NCI-H2081 (cell line): ENCODE measurements around the gene CHD3.

Experiments
- DNase-seq, 2 experiments: peaks; one replicate each; lab custom pipeline; 2025; lab: John Stamatoyannopoulos, UW

CHD3 gene

DNA sequence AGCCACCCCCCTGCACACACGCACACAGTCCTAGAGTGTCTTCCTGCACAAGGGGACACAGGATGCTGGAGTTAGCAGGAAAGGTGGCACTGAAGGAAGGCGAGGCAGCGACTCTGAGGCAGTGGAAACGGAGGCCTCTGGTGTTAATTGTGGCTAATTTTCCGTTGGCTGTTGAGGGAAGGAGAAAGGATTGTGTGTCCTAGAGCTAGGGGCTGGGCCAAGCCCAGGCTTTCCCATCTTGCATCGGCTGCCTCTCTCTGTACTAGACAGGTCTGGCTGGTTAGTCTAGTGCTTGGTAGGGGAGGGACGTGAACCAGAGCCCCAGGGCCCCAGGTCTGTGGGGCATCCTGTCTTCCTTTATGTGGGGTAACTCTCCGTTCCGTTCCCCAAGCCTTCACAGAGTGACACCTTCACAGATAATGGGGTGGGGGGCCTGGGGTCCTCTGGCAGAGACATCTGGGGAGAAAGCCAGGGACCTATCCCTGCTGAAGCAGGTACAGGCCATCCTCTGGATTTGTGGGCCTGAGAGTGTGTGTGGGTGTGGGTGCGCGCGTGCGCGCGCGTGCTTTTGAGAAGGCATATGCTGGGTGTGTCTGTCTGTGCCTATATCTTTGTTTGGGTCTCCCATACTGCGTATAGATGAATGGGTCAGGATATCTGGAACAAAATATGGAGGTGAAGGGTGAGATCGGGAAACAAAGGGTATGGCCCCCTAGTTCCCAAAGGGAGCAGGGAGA, at the start of gene CHD3:
CHD3 (plus strand) TSS at position 606 of the 737 bp plus-strand sequence. CDS start 212 bp downstream, outside the sequence.
- peak in 1 of 2 experiments; percentile 49 for DNase-seq

DNA sequence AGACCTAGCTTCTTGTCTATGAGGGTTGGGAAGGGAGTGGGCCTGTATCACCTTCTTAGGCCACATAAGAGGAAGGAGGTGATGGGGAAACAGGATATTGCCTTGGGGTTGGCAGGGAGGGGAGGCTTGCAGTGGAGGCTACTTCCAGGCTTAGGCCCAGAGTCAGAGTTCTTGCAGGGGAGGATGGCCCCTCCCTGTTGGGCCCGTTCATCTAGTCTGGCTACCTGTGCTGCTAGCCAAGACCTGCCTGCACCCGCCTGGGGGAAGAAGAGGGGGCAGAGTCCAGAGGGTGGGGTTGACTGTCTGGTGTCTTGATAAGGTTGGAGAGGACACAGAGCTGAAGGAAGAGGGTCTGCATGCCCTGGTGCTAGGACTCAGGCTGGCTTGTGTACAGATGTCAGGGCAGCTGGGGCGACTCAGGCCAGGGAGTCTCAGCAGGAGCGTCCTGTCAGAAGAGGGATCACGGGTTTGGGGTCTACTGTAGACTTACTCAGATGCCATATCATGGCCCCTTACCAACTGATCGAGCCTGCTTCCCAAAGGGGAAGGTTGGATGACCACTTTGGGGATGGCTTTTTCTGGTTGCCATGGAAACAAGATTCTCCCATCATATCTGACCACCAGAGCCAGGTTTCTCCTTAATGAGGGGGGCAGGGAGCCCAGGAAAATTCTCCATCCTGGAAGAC, 49.3 kb upstream of the CHD3 start:
- DNase-seq = no peak

DNA sequence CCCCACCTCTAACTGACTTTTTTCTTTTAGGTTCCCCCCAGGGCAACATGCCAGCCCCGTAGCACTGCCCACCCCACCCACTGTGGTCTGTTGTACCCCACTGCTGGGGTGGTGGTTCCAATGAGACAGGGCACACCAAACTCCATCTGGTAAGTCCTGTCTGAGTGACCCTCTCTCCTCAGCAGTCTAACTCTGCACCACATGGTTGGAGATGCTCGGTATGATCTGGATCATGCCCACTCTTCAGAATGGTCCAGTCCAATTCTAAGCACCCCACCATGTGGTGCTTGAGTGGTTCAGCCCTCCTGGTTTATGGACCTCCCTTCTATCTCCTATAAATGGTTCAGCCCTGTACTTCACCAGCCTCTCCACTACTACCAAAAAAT, 48.7 kb upstream of the CHD3 start:
- DNase-seq = no peak

DNA sequence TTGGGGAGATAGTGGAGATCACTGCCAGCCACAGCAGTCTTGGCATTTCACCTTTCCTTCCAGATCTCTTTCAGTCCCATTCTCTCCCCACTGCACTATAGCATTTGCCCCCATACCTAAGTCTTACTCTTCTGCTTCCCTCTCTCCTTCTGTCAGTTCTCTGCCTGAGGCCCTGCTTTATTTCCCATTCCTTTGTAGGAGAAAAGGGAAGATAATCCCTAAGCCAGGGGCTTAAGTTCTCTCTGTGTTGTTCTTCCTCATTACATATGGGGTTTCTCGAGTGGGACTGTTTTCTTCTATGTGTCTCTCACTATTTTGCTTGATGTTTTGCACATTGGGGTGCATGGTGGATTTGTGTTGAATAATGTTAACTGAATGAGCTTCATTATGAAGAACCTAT, 48.1 kb upstream of the CHD3 start:
- DNase-seq = no peak

DNA sequence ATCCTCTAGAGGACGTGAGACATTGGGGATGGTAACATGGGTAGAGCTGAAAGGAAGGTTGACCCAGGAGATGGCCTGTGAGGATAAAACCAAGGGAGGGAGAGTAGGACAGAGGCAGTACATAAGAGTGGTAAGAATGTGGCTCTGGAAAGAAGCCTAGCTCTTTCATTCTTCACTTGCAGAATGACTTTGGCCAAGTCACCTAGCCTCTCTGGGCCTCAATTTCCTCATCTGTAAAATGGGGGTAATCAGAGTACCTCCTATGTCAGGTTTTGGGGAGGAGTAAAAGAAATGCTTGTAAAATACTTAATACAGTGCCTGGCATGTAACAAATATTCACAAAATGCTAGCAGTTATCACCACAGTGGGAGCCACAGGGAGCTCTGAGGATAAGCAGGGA, 47.7 kb upstream of the CHD3 start:
- DNase-seq = no peak

DNA sequence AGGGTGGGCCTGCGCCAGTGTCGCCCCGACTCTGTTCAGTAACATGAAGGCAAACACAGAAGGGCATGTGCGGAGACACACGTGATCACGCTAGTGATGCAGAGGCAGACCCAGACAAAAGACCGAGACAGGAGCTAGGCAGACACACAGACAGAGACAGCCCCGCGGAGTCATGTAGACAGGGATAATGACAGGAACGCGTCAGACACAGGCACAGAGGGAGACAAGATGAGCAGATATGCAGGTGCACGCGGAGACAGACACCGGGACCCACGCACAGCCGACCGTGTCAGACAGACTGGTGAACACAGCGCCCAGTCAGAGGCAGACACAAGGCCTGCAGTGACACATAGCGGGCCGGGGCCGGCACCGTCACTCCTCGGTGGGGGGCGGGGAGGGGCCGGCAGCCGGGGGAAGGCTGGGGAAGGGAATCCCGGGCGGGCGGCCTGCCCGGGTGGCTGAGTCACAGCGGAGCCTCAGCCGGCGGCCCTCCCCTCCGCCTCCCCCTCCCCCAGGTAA, 47.1 kb upstream of the CHD3 start:
- DNase-seq = peak; percentile 59 to 64

DNA sequence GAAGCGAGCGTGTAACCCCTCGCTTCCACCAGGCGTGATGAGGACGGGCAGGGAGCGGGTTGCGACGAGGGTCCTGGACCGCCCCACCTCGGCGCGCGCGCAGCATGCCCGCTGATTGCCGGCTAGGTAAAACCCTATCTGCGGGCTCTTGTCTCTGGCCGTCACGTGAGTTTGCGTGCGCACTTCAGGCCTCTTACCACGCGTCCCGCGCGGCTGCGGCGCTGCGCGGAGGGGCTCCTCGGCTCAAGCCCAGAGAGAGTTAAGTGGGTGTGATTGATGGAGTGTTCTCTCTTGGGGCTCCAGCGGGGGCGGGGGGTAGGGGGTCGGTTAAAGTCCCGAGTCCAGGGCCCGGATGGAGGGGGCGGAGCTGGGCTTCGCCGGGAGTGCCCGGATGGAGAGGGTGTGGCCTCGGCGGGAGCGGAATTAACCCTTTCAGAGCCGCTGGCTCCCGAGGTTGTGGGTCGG, 46.6 kb upstream of the CHD3 start:
- DNase-seq = peak; percentile 82 to 84

DNA sequence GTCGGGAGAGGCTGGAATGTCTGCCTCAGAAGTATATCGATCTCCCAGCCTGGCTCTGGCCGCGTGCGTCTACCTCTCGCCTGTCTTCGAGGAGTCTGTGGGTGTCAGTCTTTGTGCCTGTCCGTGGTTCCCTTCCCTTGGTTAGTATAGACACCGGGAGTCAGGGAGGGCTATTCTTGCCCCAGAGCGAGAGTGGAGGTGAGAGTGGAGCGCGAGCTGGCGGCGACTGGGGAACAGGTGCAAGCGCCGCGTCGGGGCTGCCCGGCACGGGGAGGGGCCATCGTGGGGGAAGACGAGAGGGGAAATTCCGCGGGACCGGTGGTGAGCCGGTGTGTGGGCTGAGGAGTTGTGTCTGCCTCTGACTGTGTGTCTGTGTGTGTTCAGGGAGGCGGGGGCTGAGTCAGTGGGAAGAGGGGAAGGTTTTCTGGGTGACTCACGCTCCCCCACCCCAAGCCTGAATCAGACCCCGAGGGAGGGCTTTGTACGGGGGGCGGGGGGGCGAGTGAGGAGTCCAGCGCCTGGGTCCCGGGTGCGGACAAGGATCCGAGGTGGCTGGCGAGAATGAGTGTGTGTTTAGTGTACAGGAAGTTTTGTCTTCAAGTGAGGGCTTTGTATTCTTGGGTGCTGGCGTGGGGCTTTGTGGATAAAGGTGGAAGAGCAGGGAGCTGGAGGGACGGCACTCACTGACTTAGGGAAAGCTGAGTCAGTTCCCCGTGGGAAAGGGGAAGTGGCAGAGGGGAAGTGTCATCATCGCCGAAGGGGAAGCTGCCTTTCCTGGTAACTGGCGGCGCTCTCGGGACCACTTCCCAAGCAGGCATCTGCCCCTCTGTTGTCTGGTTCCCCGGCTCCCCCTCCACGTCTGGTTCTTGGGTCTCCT, 46.0 kb upstream of the CHD3 start:
- peak in 1 of 2 experiments; percentile 57 for DNase-seq

DNA sequence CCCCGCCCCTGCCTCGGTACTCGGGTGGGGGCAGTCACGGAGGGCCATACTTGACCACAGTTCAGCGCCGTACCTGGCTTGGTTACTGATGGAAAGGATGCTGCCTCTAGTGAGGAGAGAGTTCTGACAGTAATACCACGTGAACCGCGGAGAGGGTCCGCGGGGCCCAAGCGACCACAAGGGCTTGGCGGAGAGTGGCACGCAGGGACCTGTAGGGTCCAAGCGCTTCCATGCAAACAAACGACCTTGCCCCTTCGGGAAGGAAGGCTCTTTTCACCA, 45.4 kb upstream of the CHD3 start:
- DNase-seq = no peak

DNA sequence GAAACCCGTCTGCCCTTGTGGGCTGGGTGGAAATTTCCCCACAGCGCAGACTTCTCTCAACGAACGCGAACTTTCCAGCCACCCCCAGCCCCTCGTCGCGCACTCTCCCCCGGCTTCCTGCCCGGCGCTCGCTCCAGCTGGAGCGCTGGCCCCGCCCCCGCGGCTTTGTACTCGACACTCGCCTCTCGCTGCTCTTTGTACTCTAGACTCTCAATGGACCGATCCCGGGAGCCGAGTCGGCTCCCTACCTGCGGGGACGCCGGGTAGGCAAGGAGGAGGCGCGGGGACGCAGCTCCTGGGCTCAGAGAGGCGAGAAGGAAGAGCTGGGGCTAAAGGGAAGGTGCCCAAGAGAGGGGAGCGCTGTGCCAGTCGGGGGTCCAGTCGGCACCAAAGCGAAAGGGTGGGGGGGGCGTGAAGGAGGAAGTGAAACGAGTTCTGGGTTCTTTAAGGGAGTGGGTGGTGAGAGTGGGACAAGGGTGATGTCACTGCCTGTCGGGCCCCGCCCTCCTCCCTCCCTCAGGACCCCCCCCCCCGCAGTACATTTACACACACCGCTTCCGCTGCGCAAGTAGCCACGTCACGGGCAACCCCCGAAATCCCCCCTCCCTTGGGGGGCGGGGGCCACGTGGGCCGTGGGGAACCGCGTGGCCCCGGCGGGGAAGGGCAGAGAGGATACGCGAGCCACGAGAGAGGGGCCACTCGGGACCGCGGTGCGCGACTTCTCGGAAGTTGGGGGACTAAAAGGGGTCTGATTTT, 44.9 kb upstream of the CHD3 start:
- DNase-seq = peak; percentile 69 to 73

DNA sequence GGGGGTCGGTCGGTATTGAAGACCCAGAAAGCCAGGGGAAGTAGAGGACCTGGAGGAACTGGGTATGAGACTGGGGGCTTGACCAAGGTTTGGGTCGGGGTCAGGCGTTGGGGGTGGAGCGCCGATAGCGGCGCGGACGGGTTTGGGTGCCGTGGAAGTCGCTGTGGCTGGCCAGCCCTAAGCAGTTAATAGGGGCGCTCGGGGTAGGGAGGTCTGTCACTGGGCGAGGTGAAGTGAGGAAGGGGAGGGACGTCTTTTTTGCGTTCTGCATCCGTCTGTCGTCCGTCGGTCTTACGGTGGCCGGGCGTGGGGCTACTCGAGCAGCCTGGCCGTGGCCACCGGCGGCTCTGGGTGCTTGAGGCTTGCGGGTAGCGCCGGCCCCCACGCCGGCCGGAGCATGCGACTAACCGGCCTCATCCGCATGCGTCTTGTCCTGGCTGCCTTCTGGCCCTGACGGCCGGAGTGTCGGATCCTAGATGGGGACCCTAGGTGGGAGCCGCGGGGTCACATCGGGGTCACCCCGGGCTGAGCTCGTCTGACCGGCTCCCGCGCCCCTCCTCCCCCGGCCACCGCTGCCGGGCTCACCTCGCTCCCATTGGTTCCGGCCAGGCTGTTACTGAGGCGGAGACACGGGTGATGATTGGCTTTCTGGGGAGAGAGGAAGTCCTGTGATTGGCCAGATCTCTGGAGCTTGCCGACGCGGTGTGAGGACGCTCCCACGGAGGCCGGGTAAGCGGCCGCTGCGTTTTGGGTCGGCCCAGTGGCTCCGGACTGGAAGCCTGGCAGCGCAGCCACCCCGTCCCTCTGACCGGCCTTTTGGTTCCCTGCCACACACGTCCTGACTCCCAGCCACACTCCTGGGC, 44.1 kb upstream of the CHD3 start:
- DNase-seq = peak; percentile 80 to 87

DNA sequence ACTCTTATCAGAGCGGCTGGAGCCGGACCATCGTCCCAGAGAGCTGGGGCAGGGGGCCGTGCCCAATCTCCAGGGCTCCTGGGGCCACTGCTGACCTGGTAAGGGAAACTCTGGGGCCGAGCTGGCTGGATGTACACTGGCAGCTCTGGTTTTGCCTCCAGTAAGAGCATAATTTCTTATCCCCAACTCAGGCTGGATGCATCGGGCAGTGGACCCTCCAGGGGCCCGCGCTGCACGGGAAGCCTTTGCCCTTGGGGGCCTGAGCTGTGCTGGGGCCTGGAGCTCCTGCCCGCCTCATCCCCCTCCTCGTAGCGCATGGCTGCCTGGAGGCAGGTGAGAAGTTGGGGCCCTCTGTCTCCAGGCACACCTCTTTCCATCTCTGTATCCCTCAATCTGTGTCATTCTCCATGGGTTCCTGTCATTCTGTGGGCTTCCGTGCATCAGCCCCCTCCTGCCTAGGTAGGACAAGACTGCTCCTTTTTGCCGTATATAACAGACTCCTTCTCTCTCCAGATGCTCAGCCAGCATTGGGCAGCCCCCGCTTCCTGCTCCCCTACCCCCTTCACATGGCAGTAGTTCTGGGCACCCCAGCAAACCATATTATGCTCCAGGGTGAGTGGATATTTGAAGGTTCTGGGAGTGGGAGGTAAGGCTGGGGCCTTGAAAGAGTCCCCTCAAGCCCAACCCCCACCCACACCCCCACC, 43.1 kb upstream of the CHD3 start:
- DNase-seq = no peak

DNA sequence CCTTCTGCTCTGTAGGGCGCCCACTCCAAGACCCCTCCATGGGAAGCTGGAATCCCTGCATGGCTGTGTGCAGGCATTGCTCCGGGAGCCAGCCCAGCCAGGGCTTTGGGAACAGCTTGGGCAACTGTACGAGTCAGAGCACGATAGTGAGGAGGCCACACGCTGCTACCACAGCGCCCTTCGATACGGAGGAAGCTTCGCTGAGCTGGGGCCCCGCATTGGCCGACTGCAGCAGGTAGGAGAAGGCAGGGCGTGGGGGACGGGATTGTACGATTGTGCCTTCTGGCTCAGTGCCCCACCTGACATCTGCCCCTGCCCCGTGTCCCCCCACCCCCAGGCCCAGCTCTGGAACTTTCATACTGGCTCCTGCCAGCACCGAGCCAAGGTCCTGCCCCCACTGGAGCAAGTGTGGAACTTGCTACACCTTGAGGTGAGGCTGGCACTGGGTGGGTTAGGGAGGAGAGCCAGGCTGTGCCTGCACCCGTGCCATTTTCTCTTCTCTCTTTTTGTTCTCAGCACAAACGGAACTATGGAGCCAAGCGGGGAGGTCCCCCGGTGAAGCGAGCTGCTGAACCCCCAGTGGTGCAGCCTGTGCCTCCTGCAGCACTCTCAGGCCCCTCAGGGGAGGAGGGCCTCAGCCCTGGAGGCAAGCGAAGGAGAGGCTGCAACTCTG, 42.4 kb upstream of the CHD3 start:
- DNase-seq = no peak

DNA sequence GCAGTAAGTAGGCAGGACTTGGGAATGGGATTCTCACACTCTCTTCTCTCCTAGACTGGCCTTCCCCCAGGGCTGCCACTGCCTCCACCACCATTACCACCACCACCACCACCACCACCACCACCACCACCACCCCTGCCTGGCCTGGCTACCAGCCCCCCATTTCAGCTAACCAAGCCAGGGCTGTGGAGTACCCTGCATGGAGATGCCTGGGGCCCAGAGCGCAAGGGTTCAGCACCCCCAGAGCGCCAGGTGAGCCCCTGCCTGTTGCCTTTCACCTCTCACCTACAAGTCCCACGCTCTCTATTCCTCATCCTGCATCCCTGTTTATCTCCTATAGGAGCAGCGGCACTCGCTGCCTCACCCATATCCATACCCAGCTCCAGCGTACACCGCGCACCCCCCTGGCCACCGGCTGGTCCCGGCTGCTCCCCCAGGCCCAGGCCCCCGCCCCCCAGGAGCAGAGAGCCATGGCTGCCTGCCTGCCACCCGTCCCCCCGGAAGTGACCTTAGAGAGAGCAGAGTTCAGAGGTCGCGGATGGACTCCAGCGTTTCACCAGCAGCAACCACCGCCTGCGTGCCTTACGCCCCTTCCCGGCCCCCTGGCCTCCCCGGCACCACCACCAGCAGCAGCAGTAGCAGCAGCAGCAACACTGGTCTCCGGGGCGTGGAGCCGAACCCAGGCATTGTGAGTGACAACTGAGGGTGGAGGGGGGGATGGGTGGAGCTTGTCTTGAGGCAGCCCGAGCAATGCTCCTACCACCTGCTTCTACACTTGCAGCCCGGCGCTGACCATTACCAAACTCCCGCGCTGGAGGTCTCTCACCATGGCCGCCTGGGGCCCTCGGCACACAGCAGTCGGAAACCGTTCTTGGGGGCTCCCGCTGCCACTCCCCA, 41.6 kb upstream of the CHD3 start:
- DNase-seq = no peak

DNA sequence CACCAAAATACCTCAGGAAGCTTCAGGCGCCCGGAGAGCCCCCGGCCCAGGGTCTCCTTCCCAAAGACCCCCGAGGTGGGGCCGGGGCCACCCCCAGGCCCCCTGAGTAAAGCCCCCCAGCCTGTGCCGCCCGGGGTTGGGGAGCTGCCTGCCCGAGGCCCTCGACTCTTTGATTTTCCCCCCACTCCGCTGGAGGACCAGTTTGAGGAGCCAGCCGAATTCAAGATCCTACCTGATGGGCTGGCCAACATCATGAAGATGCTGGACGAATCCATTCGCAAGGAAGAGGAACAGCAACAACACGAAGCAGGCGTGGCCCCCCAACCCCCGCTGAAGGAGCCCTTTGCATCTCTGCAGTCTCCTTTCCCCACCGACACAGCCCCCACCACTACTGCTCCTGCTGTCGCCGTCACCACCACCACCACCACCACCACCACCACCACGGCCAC, 40.4 kb upstream of the CHD3 start:
- no peak for DNase-seq

DNA sequence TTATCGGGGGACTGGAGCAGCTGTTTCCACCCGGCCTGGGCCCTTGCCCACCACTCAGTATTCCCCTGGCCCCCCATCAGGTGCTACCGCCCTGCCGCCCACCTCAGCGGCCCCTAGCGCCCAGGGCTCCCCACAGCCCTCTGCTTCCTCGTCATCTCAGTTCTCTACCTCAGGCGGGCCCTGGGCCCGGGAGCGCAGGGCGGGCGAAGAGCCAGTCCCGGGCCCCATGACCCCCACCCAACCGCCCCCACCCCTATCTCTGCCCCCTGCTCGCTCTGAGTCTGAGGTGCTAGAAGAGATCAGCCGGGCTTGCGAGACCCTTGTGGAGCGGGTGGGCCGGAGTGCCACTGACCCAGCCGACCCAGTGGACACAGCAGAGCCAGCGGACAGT, 39.9 kb upstream of the CHD3 start:
- DNase-seq = no peak

DNA sequence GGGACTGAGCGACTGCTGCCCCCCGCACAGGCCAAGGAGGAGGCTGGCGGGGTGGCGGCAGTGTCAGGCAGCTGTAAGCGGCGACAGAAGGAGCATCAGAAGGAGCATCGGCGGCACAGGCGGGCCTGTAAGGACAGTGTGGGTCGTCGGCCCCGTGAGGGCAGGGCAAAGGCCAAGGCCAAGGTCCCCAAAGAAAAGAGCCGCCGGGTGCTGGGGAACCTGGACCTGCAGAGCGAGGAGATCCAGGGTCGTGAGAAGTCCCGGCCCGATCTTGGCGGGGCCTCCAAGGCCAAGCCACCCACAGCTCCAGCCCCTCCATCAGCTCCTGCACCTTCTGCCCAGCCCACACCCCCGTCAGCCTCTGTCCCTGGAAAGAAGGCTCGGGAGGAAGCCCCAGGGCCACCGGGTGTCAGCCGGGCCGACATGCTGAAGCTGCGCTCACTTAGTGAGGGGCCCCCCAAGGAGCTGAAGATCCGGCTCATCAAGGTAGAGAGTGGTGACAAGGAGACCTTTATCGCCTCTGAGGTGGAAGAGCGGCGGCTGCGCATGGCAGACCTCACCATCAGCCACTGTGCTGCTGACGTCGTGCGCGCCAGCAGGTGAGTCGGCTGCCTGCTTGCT, 39.3 kb upstream of the CHD3 start:
- no peak for DNase-seq
